OCI-LY7 (cell line): ENCODE measurements around the gene B4GALT6. TPM values are rescaled to one million over a fixed set of nuclear protein-coding genes. Genes with fewer than 3 reads are reported as not detected.

Source experiments
- BruUV-seq: library from RNA; stranded (reverse); fragments of 400-500 nt; replicated peaks from 2 replicates; lab custom pipeline; 2021; lab: Mats Ljungman, UMichigan
- CTCF ChIA-PET: fragments of 300-600 bp; sonication (Branson Sonifier 250); formaldehyde crosslinking; loops from one replicate; lab custom pipeline; 2022; ENCODE audit warnings: antibody characterized with exemption; ENCODE audit not compliant: unreplicated experiment; lab: Charles Lee
- POLR2A ChIA-PET: fragments of 300-600 bp; sonication (Branson Sonifier 250); formaldehyde crosslinking; loops from one replicate; lab custom pipeline; 2022; ENCODE audit warnings: antibody characterized with exemption; lab: Charles Lee
- DNase-seq: peaks from one replicate; pipeline ENCODE4 v3.0.0-alpha.2; 2015; ENCODE audit warnings: low spot score
- H2AFZ ChIP-seq: fragments of 200-600 bp; sonication (generic), shearing (Covaris generic); 2 replicates; pipeline ENCODE4 v1.6.1; 2014; ENCODE audit warnings: mild to moderate bottlenecking, antibody characterized with exemption, low read length, moderate library complexity
- H3K27ac ChIP-seq: fragments of 200-600 bp; sonication (generic); 2 replicates; pipeline ENCODE4 v1.5.1; 2014; ENCODE audit warnings: mixed run types, low read depth, mild to moderate bottlenecking, moderate library complexity, low read length, inconsistent platforms; ENCODE audit not compliant: poor library complexity, severe bottlenecking
- H3K36me3 ChIP-seq: fragments of 200-600 bp; sonication (generic); 2 replicates; pipeline ENCODE4 v1.6.1; 2014; ENCODE audit warnings: mild to moderate bottlenecking, antibody characterized with exemption, low read length, moderate library complexity, mixed read lengths; ENCODE audit not compliant: insufficient read depth
- H3K4me1 ChIP-seq: fragments of 200-600 bp; sonication (generic); 2 replicates; pipeline ENCODE4 v1.5.1; 2014; ENCODE audit warnings: mild to moderate bottlenecking, low read length; ENCODE audit not compliant: insufficient read depth, poor library complexity, severe bottlenecking
- H3K4me2 ChIP-seq: fragments of 200-600 bp; sonication (generic); 2 replicates; pipeline ENCODE4 v1.6.1; 2014; ENCODE audit warnings: mild to moderate bottlenecking, low read length
- H3K4me3 ChIP-seq: fragments of 200-600 bp; sonication (generic); 2 replicates; pipeline ENCODE4 v1.5.1; 2014; ENCODE audit warnings: mild to moderate bottlenecking, low read depth, low read length; ENCODE audit not compliant: poor library complexity, severe bottlenecking
- H3K79me2 ChIP-seq: fragments of 200-600 bp; sonication (generic); 2 replicates; pipeline ENCODE4 v1.6.1; 2016; ENCODE audit warnings: low read depth, mild to moderate bottlenecking, low read length, moderate library complexity, mixed read lengths; ENCODE audit not compliant: insufficient read depth
- H3K9me2 ChIP-seq: fragments of 200-600 bp; sonication (generic); 2 replicates; pipeline ENCODE4 v1.6.1; 2016; ENCODE audit warnings: mild to moderate bottlenecking, low read length, mixed read lengths; ENCODE audit not compliant: insufficient read depth
- H3K9me3 ChIP-seq: fragments of 200-600 bp; sonication (generic); 2 replicates; pipeline ENCODE4 v1.6.1; 2014; ENCODE audit warnings: mild to moderate bottlenecking, mixed run types, low read length, mixed read lengths
- H4K20me1 ChIP-seq: fragments of 200-600 bp; sonication (generic); 2 replicates; pipeline ENCODE4 v1.6.1; 2014; ENCODE audit warnings: mild to moderate bottlenecking, antibody characterized with exemption, low read length, moderate library complexity, mixed read lengths; ENCODE audit not compliant: insufficient read depth
- EZH2phosphoT487 ChIP-seq: fragments of 200-600 bp; sonication (generic); IDR thresholded peaks from 2 replicates; pipeline ENCODE4 v1.6.1; 2018; ENCODE audit warnings: low read depth, borderline replicate concordance, mild to moderate bottlenecking, mixed run types, antibody characterized with exemption, low read length, moderate library complexity, mixed read lengths
- intact Hi-C: fragments of 100-400 bp; cut with micrococcal nuclease; formaldehyde crosslinking; loops from one replicate; pipeline ENCODE4 v1.10.0; 2022; ENCODE audit not compliant: unreplicated experiment
- total RNA-seq, 2 experiments: library from RNA; depleted of rRNA in 1 of 2; stranded (reverse); fragments of >200 nt in 1 of 2; shearing (Covaris generic) in 1 of 2; gene quantifications; 2 replicates each; pipeline ENCODE4 v1.2.3, GENCODE V29; 2014 to 2022
- TF ChIP-seq, protein P1 (sequence below): fragments of 200-600 bp; sonication (generic); conservative IDR thresholded peaks from 2 replicates; pipeline ENCODE4 v1.5.1; 2014; ENCODE audit warnings: mild to moderate bottlenecking, antibody characterized with exemption, low read length, moderate library complexity, mixed read lengths

The B4GALT6 gene
- total RNA-seq, 2 experiments from 2014 or later, result 5.5 to 22.8 TPM

DNA sequence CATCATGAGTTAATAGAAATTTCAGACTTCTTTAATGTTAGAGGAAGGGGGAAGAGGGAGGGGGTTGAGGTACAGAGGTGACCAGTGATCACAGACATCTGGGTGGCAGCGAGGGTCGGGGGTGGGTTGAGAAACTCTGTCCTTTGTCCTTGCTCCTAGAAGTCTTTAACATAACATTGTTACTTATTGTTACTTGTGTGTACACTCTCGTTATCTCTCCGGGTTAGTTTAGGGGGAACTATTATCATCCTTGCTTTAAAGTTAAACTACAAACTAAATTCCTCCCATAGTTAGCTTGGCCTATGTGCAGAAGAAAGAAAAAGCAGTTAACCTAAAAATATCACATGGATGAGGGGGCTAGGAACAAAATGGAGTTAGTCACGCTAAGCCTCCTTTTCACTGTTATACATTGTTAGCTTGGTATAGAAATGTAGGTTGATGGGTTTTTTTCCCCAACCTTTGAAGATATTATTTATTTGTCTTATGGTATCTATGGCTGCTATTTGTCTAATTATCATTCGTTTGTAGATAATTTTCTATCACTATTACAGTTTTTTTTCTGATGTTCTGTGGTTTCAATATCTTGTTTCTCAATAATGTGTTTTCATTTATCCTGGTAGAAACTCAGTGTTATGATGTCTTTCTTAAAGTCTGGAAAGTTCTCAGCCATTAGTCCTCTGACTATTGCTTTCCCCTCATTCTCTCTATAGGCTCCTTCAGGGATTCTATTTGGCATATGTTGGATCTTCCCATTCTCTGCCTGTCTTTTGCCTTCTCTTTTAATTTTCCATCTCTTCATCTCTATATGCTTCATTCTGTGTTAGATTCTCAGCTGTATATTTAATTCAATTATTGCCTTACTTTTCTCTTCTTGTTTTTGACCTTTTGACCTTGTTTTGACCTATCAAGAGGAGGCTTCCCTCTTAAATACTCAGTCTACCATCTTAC, 13.2 kb upstream of the B4GALT6 start:
- BruUV-seq, result no TSS peak
- no peak overlapping the region for H3K27ac ChIP-seq
- ChIA-PET CTCF (no interaction called here), POLR2A (interaction anchor here (0.7 to 1.3 kb wide), 3 partner anchors 8 to 322 kb away, joined by 3 read pairs; no protein-coding TSS in a partner anchor)
- H3K4me2 ChIP-seq, result no peak overlapping the region
- no peaks in the 10 kb centered on the region for H4K20me1 ChIP-seq
- H3K9me3 ChIP-seq, result no peaks in the 10 kb centered on the region
- no peaks in the 10 kb centered on the region for H3K79me2 ChIP-seq
- no peak overlapping the region for H3K4me3 ChIP-seq
- no peak overlapping the region for H2AFZ ChIP-seq
- no peaks in the 10 kb centered on the region for H3K4me1 ChIP-seq
- H3K36me3 ChIP-seq, result no peaks in the 10 kb centered on the region
- no peak for TF ChIP-seq EZH2phosphoT487
- TF ChIP-seq, protein P1, sequence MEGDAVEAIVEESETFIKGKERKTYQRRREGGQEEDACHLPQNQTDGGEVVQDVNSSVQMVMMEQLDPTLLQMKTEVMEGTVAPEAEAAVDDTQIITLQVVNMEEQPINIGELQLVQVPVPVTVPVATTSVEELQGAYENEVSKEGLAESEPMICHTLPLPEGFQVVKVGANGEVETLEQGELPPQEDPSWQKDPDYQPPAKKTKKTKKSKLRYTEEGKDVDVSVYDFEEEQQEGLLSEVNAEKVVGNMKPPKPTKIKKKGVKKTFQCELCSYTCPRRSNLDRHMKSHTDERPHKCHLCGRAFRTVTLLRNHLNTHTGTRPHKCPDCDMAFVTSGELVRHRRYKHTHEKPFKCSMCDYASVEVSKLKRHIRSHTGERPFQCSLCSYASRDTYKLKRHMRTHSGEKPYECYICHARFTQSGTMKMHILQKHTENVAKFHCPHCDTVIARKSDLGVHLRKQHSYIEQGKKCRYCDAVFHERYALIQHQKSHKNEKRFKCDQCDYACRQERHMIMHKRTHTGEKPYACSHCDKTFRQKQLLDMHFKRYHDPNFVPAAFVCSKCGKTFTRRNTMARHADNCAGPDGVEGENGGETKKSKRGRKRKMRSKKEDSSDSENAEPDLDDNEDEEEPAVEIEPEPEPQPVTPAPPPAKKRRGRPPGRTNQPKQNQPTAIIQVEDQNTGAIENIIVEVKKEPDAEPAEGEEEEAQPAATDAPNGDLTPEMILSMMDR, result no peak
- no peak for DNase-seq
- H3K9me2 ChIP-seq, result no peaks in the 10 kb centered on the region
- intact Hi-C loops, result no loop called here

DNA sequence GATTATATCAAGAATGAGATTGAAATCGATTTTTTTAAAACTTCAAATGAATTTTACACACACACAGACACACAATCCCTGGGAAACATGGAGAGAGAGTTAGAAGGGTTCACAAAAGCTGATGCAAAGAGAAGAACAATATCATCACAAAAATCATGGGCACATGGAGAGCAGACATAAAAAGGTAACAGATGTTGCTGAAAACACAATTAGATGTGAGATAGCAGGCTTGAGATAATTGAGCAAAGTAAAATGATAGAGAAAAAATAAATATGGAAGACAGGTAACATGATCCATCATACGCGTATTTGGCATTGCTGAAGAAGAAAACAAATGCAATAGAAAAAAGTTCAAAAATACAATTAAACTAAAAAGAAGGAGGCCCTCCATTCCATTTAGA, 11.6 kb upstream of the B4GALT6 start:
- intact Hi-C loops, result no loop called here
- no TSS peak for BruUV-seq
- no peak for DNase-seq
- no peaks in the 10 kb centered on the region for H3K9me3 ChIP-seq
- H3K4me3 ChIP-seq, result no peak overlapping the region
- no peak overlapping the region for H3K27ac ChIP-seq
- no peaks in the 10 kb centered on the region for H3K9me2 ChIP-seq
- H2AFZ ChIP-seq, result no peak overlapping the region
- CTCF ChIA-PET, result no interaction called here
- no peak for TF ChIP-seq EZH2phosphoT487
- TF ChIP-seq, protein P1, result no peak
- no peak overlapping the region for H3K4me2 ChIP-seq
- H3K79me2 ChIP-seq, result no peaks in the 10 kb centered on the region
- no peaks in the 10 kb centered on the region for H3K4me1 ChIP-seq
- H4K20me1 ChIP-seq, result no peaks in the 10 kb centered on the region
- no peaks in the 10 kb centered on the region for H3K36me3 ChIP-seq
- POLR2A ChIA-PET, result interaction anchor here (0.6 to 1.2 kb wide), 2 partner anchors 10 to 681 kb away, joined by 3 read pairs; no protein-coding TSS in a partner anchor
